GM23338 (cell line): ENCODE data around the gene GLA. TPM values are rescaled to one million over a fixed set of nuclear protein-coding genes. Genes with fewer than 3 reads are reported as not detected.

ENCODE experiments used
- ATAC-seq: fragments of 200-7000 bp; cut with Tn5 transposase; 3 replicates; pipeline ENCODE4 v1.9.1; 2020
- DNase-seq: peaks from one replicate; pipeline ENCODE4 v3.0.0-alpha.2; 2015; ENCODE audit warnings: low spot score
- H2AFZ ChIP-seq: fragments of 200-600 bp; sonication (generic); 2 replicates; pipeline ENCODE4 v1.8.0; 2016; ENCODE audit warnings: antibody characterized with exemption, mild to moderate bottlenecking, moderate library complexity
- H3F3A ChIP-seq: fragments of 200-600 bp; sonication (generic); replicated peaks from 2 replicates; pipeline ENCODE4 v1.8.0; 2017; ENCODE audit warnings: antibody characterized with exemption, mixed run types, low read depth
- H3K27ac ChIP-seq: fragments of 200-600 bp; sonication (generic); 2 replicates; pipeline ENCODE4 v1.6.1; 2016; ENCODE audit warnings: low read depth
- H3K27me3 ChIP-seq: fragments of 200-600 bp; sonication (generic); 2 replicates; pipeline ENCODE4 v1.8.0; 2016; ENCODE audit warnings: mild to moderate bottlenecking, mixed run types, moderate library complexity; ENCODE audit not compliant: insufficient read depth
- H3K36me3 ChIP-seq: fragments of 200-600 bp; sonication (generic); 2 replicates; pipeline ENCODE4 v1.8.0; 2016; ENCODE audit warnings: mild to moderate bottlenecking; ENCODE audit not compliant: insufficient read depth
- H3K4me1 ChIP-seq: fragments of 200-600 bp; sonication (generic); 2 replicates; pipeline ENCODE4 v1.8.0; 2016; ENCODE audit warnings: mild to moderate bottlenecking, moderate library complexity; ENCODE audit not compliant: insufficient read depth
- H3K4me2 ChIP-seq: fragments of 200-600 bp; sonication (generic); 2 replicates; pipeline ENCODE4 v1.7.1; 2017; ENCODE audit warnings: mixed run types
- H3K4me3 ChIP-seq: fragments of 200-600 bp; sonication (generic); 2 replicates; pipeline ENCODE4 v1.6.1; 2016; ENCODE audit warnings: mixed run types
- H3K79me2 ChIP-seq: fragments of 200-600 bp; sonication (generic); replicated peaks from 2 replicates; pipeline ENCODE4 v1.8.0; 2017; ENCODE audit warnings: mild to moderate bottlenecking; ENCODE audit not compliant: insufficient read depth
- H3K9me2 ChIP-seq: fragments of 200-600 bp; sonication (generic); 2 replicates; pipeline ENCODE4 v1.8.0; 2017; ENCODE audit not compliant: insufficient read depth
- H4K20me1 ChIP-seq: fragments of 200-600 bp; sonication (generic); replicated peaks from 2 replicates; pipeline ENCODE4 v1.8.0; 2017; ENCODE audit warnings: mild to moderate bottlenecking; ENCODE audit not compliant: insufficient read depth
- H3K27ac Mint-ChIP-seq: 2 replicates; pipeline ENCODE4 v1.8.0; 2020; ENCODE audit warnings: inconsistent platforms, mild to moderate bottlenecking, moderate library complexity, mixed read lengths
- H3K27me3 Mint-ChIP-seq: 3 replicates; pipeline ENCODE4 v1.8.0; 2022; ENCODE audit warnings: low read depth, mild to moderate bottlenecking, moderate library complexity, mixed read lengths, inconsistent platforms; ENCODE audit not compliant: insufficient read depth, poor library complexity
- H3K36me3 Mint-ChIP-seq: 3 replicates; pipeline ENCODE4 v1.8.0; 2021; ENCODE audit warnings: low read depth, mild to moderate bottlenecking, inconsistent platforms, moderate library complexity, mixed read lengths
- H3K4me1 Mint-ChIP-seq: 3 replicates; pipeline ENCODE4 v1.8.0; 2020; ENCODE audit warnings: mild to moderate bottlenecking, inconsistent platforms, mixed read lengths
- H3K4me3 Mint-ChIP-seq: 3 replicates; pipeline ENCODE4 v1.8.0; 2021; ENCODE audit warnings: moderate library complexity, mild to moderate bottlenecking, inconsistent platforms, mixed read lengths
- H3K9me3 Mint-ChIP-seq: 3 replicates; pipeline ENCODE4 v1.8.0; 2020; ENCODE audit warnings: moderate library complexity, mild to moderate bottlenecking, inconsistent platforms, mixed read lengths
- EZH2 ChIP-seq: fragments of 200-600 bp; sonication (generic); IDR thresholded peaks from one replicate; pipeline ENCODE4 v1.8.0; 2017; ENCODE audit warnings: antibody characterized with exemption, mild to moderate bottlenecking, low read depth; ENCODE audit not compliant: unreplicated experiment
- EZH2phosphoT487 ChIP-seq: fragments of 200-600 bp; sonication (generic); IDR thresholded peaks from one replicate; pipeline ENCODE4 v1.8.1; 2018; ENCODE audit warnings: antibody characterized with exemption; ENCODE audit not compliant: unreplicated experiment
- JUNB ChIP-seq: IDR thresholded peaks from one replicate; pipeline ENCODE4 v1.6.1; 2016; ENCODE audit warnings: antibody characterized with exemption; ENCODE audit not compliant: unreplicated experiment
- NANOG ChIP-seq: IDR thresholded peaks from 2 replicates; pipeline ENCODE4 v1.6.1; 2016; ENCODE audit warnings: antibody characterized with exemption, borderline replicate concordance
- POLR2AphosphoS5 ChIP-seq: IDR thresholded peaks from 2 replicates; pipeline ENCODE4 v1.6.1; 2016; ENCODE audit warnings: antibody characterized with exemption, low read depth
- STAT1 ChIP-seq: IDR thresholded peaks from one replicate; pipeline ENCODE4 v1.6.1; 2016; ENCODE audit warnings: antibody characterized with exemption; ENCODE audit not compliant: unreplicated experiment
- ZNF114 ChIP-seq: fragments of 250-450 bp; sonication (Bioruptor Pico); IDR thresholded peaks from 2 replicates; pipeline ENCODE4 v1.5.0; 2020; ENCODE audit warnings: mild to moderate bottlenecking, moderate library complexity
- ZNF331 ChIP-seq: fragments of 250-450 bp; sonication (Bioruptor Pico); IDR thresholded peaks from 2 replicates; pipeline ENCODE4 v1.5.0; 2020; ENCODE audit warnings: low read depth, mild to moderate bottlenecking, moderate library complexity
- polyA plus RNA-seq: library from polyadenylated mRNA; unstranded; fragments of >200 nt; fragmentation: Nextera tagmentation; extraction: Ambion mirVana; gene quantifications from 2 replicates; pipeline ENCODE4 v1.2.1, GENCODE V29; 2016
- total RNA-seq: library from RNA; depleted of rRNA; stranded (reverse); fragments of >200 nt; shearing (Covaris generic); gene quantifications from 2 replicates; pipeline ENCODE4 v1.2.3, GENCODE V29; 2014
- TF ChIP-seq, protein P1 (sequence below): fragments of 250-450 bp; sonication (Bioruptor Pico); IDR thresholded peaks from 2 replicates; pipeline ENCODE4 v1.5.0; 2020; ENCODE audit warnings: mild to moderate bottlenecking, moderate library complexity
- TF ChIP-seq, protein P2 (sequence below): IDR thresholded peaks from 2 replicates; pipeline ENCODE4 v1.6.1; 2016; ENCODE audit warnings: antibody characterized with exemption
- TF ChIP-seq, protein P3 (sequence below): IDR thresholded peaks from one replicate; pipeline ENCODE4 v1.6.1; 2018; ENCODE audit warnings: antibody characterized with exemption; ENCODE audit not compliant: unreplicated experiment
- TF ChIP-seq, protein P4 (sequence below), 2 experiments: fragments of 200-600 bp in 1 of 2; sonication (generic) in 1 of 2; conservative IDR thresholded peaks; 2 replicates each; pipeline versions ENCODE4 v1.5.1 to v1.6.1; 2016 to 2017; ENCODE audit warnings: antibody characterized with exemption in 2 of 2, low read depth in 2 of 2, mild to moderate bottlenecking in 2 of 2, moderate library complexity in 1 of 2

Gene GLA
- total and polyA plus RNA-seq, 2 experiments from 2014 or later: 34.7 to 44.4 TPM

DNA sequence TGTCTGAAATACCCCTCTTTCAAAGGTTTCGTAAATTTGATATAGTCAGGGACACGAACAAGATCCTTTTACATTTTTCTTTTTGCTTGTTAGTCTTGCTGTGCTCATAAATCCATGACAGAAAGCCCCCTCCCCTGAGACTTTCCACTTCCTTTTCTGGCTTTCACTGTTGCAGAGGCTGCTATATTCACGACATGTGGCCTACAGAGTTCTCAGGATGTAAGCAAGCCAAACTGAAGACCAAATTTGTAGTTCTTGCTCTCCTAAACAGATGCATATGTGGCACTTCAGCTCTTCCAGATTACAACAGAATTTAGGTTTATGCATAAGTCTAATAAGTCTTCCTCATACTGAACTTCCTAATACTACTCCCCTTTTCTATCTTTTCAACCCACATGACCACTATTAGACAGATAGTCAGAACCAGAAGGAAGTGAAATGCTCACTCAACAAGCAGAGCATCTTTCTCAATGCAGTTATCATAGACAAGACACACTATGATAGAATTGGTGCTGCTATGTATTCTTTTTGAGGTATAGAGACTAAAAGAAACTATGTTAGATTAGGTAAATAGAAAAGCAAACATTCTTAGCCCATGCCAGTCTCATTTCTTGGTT is 36.7 kb downstream of the GLA start:
- TF ChIP-seq, protein P1, sequence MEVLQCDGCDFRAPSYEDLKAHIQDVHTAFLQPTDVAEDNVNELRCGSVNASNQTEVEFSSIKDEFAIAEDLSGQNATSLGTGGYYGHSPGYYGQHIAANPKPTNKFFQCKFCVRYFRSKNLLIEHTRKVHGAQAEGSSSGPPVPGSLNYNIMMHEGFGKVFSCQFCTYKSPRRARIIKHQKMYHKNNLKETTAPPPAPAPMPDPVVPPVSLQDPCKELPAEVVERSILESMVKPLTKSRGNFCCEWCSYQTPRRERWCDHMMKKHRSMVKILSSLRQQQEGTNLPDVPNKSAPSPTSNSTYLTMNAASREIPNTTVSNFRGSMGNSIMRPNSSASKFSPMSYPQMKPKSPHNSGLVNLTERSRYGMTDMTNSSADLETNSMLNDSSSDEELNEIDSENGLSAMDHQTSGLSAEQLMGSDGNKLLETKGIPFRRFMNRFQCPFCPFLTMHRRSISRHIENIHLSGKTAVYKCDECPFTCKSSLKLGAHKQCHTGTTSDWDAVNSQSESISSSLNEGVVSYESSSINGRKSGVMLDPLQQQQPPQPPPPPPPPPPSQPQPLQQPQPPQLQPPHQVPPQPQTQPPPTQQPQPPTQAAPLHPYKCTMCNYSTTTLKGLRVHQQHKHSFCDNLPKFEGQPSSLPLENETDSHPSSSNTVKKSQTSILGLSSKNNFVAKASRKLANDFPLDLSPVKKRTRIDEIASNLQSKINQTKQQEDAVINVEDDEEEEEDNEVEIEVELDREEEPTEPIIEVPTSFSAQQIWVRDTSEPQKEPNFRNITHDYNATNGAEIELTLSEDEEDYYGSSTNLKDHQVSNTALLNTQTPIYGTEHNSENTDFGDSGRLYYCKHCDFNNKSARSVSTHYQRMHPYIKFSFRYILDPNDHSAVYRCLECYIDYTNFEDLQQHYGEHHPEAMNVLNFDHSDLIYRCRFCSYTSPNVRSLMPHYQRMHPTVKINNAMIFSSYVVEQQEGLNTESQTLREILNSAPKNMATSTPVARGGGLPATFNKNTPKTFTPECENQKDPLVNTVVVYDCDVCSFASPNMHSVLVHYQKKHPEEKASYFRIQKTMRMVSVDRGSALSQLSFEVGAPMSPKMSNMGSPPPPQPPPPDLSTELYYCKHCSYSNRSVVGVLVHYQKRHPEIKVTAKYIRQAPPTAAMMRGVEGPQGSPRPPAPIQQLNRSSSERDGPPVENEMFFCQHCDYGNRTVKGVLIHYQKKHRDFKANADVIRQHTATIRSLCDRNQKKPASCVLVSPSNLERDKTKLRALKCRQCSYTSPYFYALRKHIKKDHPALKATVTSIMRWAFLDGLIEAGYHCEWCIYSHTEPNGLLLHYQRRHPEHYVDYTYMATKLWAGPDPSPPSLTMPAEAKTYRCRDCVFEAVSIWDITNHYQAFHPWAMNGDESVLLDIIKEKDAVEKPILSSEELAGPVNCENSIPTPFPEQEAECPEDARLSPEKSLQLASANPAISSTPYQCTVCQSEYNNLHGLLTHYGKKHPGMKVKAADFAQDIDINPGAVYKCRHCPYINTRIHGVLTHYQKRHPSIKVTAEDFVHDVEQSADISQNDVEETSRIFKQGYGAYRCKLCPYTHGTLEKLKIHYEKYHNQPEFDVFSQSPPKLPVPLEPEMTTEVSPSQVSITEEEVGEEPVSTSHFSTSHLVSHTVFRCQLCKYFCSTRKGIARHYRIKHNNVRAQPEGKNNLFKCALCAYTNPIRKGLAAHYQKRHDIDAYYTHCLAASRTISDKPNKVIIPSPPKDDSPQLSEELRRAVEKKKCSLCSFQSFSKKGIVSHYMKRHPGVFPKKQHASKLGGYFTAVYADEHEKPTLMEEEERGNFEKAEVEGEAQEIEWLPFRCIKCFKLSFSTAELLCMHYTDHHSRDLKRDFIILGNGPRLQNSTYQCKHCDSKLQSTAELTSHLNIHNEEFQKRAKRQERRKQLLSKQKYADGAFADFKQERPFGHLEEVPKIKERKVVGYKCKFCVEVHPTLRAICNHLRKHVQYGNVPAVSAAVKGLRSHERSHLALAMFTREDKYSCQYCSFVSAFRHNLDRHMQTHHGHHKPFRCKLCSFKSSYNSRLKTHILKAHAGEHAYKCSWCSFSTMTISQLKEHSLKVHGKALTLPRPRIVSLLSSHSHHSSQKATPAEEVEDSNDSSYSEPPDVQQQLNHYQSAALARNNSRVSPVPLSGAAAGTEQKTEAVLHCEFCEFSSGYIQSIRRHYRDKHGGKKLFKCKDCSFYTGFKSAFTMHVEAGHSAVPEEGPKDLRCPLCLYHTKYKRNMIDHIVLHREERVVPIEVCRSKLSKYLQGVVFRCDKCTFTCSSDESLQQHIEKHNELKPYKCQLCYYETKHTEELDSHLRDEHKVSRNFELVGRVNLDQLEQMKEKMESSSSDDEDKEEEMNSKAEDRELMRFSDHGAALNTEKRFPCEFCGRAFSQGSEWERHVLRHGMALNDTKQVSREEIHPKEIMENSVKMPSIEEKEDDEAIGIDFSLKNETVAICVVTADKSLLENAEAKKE (CRISPR knock-in tag): no peak
- TF ChIP-seq JUNB (no peak), ZNF114 (CRISPR knock-in tag) (no peak), ZNF331 (CRISPR knock-in tag) (no peak), NANOG (no peak), STAT1 (no peak), EZH2 (no peak), POLR2AphosphoS5 (no peak), EZH2phosphoT487 (no peak)
- TF ChIP-seq, protein P2, sequence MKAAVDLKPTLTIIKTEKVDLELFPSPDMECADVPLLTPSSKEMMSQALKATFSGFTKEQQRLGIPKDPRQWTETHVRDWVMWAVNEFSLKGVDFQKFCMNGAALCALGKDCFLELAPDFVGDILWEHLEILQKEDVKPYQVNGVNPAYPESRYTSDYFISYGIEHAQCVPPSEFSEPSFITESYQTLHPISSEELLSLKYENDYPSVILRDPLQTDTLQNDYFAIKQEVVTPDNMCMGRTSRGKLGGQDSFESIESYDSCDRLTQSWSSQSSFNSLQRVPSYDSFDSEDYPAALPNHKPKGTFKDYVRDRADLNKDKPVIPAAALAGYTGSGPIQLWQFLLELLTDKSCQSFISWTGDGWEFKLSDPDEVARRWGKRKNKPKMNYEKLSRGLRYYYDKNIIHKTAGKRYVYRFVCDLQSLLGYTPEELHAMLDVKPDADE: no peak
- TF ChIP-seq, protein P3, sequence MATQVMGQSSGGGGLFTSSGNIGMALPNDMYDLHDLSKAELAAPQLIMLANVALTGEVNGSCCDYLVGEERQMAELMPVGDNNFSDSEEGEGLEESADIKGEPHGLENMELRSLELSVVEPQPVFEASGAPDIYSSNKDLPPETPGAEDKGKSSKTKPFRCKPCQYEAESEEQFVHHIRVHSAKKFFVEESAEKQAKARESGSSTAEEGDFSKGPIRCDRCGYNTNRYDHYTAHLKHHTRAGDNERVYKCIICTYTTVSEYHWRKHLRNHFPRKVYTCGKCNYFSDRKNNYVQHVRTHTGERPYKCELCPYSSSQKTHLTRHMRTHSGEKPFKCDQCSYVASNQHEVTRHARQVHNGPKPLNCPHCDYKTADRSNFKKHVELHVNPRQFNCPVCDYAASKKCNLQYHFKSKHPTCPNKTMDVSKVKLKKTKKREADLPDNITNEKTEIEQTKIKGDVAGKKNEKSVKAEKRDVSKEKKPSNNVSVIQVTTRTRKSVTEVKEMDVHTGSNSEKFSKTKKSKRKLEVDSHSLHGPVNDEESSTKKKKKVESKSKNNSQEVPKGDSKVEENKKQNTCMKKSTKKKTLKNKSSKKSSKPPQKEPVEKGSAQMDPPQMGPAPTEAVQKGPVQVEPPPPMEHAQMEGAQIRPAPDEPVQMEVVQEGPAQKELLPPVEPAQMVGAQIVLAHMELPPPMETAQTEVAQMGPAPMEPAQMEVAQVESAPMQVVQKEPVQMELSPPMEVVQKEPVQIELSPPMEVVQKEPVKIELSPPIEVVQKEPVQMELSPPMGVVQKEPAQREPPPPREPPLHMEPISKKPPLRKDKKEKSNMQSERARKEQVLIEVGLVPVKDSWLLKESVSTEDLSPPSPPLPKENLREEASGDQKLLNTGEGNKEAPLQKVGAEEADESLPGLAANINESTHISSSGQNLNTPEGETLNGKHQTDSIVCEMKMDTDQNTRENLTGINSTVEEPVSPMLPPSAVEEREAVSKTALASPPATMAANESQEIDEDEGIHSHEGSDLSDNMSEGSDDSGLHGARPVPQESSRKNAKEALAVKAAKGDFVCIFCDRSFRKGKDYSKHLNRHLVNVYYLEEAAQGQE: no peak
- TF ChIP-seq, protein P4, sequence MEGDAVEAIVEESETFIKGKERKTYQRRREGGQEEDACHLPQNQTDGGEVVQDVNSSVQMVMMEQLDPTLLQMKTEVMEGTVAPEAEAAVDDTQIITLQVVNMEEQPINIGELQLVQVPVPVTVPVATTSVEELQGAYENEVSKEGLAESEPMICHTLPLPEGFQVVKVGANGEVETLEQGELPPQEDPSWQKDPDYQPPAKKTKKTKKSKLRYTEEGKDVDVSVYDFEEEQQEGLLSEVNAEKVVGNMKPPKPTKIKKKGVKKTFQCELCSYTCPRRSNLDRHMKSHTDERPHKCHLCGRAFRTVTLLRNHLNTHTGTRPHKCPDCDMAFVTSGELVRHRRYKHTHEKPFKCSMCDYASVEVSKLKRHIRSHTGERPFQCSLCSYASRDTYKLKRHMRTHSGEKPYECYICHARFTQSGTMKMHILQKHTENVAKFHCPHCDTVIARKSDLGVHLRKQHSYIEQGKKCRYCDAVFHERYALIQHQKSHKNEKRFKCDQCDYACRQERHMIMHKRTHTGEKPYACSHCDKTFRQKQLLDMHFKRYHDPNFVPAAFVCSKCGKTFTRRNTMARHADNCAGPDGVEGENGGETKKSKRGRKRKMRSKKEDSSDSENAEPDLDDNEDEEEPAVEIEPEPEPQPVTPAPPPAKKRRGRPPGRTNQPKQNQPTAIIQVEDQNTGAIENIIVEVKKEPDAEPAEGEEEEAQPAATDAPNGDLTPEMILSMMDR (conservative IDR thresholded peaks at IDR 0.05; ENCODE audit: low read depth in 2 of 2): no peak
- Histone ChIP-seq H2AFZ (no peak overlapping the region), H3K27me3 (no peaks in the 10 kb centered on the region), H4K20me1 (no peaks in the 10 kb centered on the region), H3K36me3 (no peaks in the 10 kb centered on the region), H3K79me2 (no peaks in the 10 kb centered on the region), H3F3A (no peaks in the 10 kb centered on the region), H3K4me2 (no peak overlapping the region), H3K27ac (no peak overlapping the region), H3K4me3 (no peak overlapping the region), H3K9me2 (no peaks in the 10 kb centered on the region), H3K4me1 (no peaks in the 10 kb centered on the region)
- Mint-ChIP-seq H3K27me3 (peaks cover 2% of the 10 kb centered on the region), H3K9me3 (no peaks in the 10 kb centered on the region; the same call in 2 of the 3 replicates), H3K27ac (no peak overlapping the region), H3K4me3 (no peak overlapping the region), H3K4me1 (no peaks in the 10 kb centered on the region), H3K36me3 (no peaks in the 10 kb centered on the region)
- ATAC-seq (no peak), DNase-seq (no peak)
